Activated B cell treated with CpG ODN at 0.5 μM for 24 hours (primary cell): ENCODE measurements around the gene CADPS. TPM values are rescaled to one million over a fixed set of nuclear protein-coding genes. Genes with fewer than 3 reads are reported as not detected.

Experiments used
- ATAC-seq: fragments of 200-7000 bp; cut with Tn5 transposase; one replicate; pipeline ENCODE4 v1.10.0; 2021; ENCODE audit warnings: low read depth, mild to moderate bottlenecking, moderate library complexity
- CTCF ChIA-PET: fragments of 350-600 bp; sonication (Branson Sonifier 250); formaldehyde crosslinking; loops from one replicate; lab custom pipeline; 2021; ENCODE audit warnings: antibody characterized with exemption; lab: Charles Lee
- POLR2A ChIA-PET: fragments of 350-600 bp; sonication (Branson Sonifier 250); formaldehyde crosslinking; loops from one replicate; lab custom pipeline; 2021; ENCODE audit warnings: antibody characterized with exemption; lab: Charles Lee
- DNase-seq: peaks from one replicate; pipeline ENCODE4 v3.0.0; 2022
- H3K27ac Mint-ChIP-seq: one replicate; pipeline ENCODE4 v1.8.0; 2020; ENCODE audit warnings: mixed read lengths
- H3K27me3 Mint-ChIP-seq: one replicate; pipeline ENCODE4 v1.8.0; 2021; ENCODE audit warnings: mixed read lengths
- H3K36me3 Mint-ChIP-seq: one replicate; pipeline ENCODE4 v1.8.0; 2021; ENCODE audit warnings: low read depth, mixed read lengths
- H3K4me1 Mint-ChIP-seq: one replicate; pipeline ENCODE4 v1.8.0; 2021; ENCODE audit warnings: mixed read lengths
- H3K4me3 Mint-ChIP-seq: one replicate; pipeline ENCODE4 v1.8.0; 2020; ENCODE audit warnings: mild to moderate bottlenecking, mixed read lengths
- H3K9me3 Mint-ChIP-seq: one replicate; pipeline ENCODE4 v1.8.0; 2020; ENCODE audit warnings: mixed read lengths
- intact Hi-C: fragments of 100-400 bp; cut with micrococcal nuclease; formaldehyde crosslinking; loops from one replicate; pipeline ENCODE4 v1.15.1; 2024
- total RNA-seq: library from RNA; stranded (reverse); gene quantifications from 2 replicates; pipeline ENCODE4 v1.2.3, GENCODE V29; 2022
- TF ChIP-seq, protein P1 (sequence below): fragments of 200-600 bp; IDR thresholded peaks from one replicate; pipeline ENCODE4 v1.8.0; 2022; ENCODE audit warnings: antibody characterized with exemption, mild to moderate bottlenecking

The CADPS gene
- total RNA-seq, 1 donor from 2014 or later = not detected

DNA sequence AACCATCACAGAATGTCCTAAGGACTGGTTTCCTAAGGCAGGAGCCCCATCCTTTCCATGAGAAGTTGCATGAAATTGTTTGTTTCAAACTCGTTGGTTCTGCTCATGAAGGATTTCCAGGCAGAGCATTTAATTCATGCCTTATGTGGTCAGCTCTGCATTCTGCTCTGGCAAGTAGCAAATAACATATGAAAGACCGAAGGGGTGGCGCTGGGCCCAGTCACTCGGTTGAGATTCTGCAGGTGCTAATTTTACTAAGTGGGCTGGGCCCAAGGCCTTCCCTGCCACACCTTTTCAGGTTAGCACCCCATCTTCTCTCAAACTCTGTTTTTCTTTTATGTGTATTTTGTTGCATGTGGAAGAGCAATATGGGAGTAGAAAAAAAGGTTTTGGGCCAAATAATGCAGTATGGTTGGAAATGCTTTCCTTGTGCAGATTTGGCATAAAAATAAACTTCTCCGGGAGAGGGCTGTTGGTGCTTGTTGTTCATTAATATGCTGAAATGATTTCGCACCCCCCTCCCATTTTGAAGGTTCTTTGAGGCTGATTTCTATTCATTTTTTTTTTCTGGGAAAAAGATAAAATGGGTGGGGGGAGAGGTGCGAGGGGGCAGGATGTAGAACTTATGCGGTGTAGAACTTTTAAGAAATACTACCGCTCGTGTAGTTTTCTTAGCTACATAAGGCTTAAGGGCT, 318.9 kb downstream of the CADPS start:
- H3K27me3 Mint-ChIP-seq = no peaks in the 10 kb centered on the region

DNA sequence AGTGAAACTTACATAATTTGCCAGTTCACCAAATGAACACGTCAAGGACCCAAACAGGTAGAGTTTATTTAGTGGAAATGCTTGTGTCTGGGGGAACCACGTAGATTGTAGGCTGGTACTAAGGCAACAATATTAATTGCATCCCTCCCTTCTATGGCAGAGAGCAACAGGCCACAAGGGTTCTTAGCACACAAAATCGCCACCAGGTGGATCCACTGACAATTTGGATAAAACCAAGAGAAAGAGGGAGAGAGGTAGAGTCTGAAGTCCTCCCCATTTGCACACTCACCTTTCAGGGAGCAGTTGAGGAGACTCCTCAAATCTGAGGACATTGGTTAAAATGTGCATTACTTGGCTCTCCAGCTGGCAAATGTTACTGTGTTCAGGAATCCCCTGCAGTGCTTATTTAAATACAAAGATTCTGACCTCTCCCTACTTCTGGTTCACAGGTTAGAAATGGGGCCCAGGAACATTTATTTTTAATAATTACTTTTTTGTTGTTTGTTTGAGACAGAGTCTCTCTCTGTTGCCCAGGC, 320.9 kb downstream of the CADPS start:
- no peaks in the 10 kb centered on the region for H3K27me3 Mint-ChIP-seq
- POLR2A ChIA-PET = no interaction called here
- intact Hi-C loops = no loop called here
- TF ChIP-seq, protein P1, sequence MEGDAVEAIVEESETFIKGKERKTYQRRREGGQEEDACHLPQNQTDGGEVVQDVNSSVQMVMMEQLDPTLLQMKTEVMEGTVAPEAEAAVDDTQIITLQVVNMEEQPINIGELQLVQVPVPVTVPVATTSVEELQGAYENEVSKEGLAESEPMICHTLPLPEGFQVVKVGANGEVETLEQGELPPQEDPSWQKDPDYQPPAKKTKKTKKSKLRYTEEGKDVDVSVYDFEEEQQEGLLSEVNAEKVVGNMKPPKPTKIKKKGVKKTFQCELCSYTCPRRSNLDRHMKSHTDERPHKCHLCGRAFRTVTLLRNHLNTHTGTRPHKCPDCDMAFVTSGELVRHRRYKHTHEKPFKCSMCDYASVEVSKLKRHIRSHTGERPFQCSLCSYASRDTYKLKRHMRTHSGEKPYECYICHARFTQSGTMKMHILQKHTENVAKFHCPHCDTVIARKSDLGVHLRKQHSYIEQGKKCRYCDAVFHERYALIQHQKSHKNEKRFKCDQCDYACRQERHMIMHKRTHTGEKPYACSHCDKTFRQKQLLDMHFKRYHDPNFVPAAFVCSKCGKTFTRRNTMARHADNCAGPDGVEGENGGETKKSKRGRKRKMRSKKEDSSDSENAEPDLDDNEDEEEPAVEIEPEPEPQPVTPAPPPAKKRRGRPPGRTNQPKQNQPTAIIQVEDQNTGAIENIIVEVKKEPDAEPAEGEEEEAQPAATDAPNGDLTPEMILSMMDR = no peak
- no peaks in the 10 kb centered on the region for H3K4me1 Mint-ChIP-seq
- H3K9me3 Mint-ChIP-seq = no peaks in the 10 kb centered on the region
- H3K27ac Mint-ChIP-seq = no peak overlapping the region
- ATAC-seq = no peak
- CTCF ChIA-PET = no interaction called here
- DNase-seq = no peak
- H3K36me3 Mint-ChIP-seq = no peaks in the 10 kb centered on the region
- no peak overlapping the region for H3K4me3 Mint-ChIP-seq

More for the DNA sequence above, 318.9 kb downstream of the CADPS start:
- DNase-seq = no peak
- ChIA-PET POLR2A (no interaction called here), CTCF (no interaction called here)
- H3K4me3 Mint-ChIP-seq = no peak overlapping the region
- no peaks in the 10 kb centered on the region for H3K9me3 Mint-ChIP-seq
- intact Hi-C loops = loop anchor here (5.0 kb wide), 1 partner anchor 224 kb away; no protein-coding TSS in a partner anchor
- ATAC-seq = no peak
- H3K27ac Mint-ChIP-seq = no peak overlapping the region
- TF ChIP-seq, protein P1 = no peak
- no peaks in the 10 kb centered on the region for H3K36me3 Mint-ChIP-seq
- H3K4me1 Mint-ChIP-seq = no peaks in the 10 kb centered on the region

DNA sequence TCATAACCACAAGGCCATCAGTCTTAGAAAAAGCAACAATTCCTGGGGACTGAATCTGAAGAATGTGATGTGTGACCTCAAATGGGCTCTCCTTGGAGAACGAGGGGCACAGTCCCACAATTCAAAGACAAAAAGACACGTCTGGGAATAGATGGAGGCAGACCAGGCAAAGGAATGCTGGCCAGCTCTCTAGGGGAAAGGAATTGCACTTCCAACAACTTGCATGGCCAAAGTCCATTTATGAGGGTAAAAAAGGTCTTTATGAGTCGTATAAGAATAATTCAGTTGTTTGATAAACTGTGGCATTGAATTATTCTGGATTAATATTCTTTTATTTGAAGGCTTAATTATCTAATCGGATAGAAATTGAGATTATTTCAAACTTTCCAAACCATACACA, 321.4 kb downstream of the CADPS start:
- TF ChIP-seq, protein P1 = no peak
- no peak for DNase-seq
- intact Hi-C loops = no loop called here
- Mint-ChIP-seq H3K27ac (no peak overlapping the region), H3K36me3 (no peaks in the 10 kb centered on the region), H3K9me3 (no peaks in the 10 kb centered on the region), H3K4me1 (no peaks in the 10 kb centered on the region), H3K4me3 (no peak overlapping the region), H3K27me3 (no peaks in the 10 kb centered on the region)
- no peak for ATAC-seq
- POLR2A ChIA-PET = no interaction called here
- CTCF ChIA-PET = no interaction called here

DNA sequence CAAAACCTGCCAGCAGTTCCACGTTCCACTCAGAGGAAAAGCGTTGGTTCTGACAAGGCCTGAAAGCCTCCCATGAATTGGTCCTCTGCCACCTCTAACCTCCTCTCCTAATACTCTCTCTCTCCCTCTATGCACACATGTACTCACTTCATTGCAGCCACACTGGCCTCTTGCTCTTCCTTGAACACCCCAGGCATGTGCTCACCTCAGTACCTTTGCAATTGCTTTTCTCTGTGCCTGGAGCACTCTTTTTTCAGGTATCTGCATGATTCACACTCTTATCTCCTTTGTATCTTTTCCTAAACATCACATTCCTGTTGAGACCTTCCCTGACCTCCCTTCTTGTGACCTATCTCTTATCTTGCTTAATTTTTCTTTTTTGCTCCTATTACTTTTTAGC, 323.7 kb downstream of the CADPS start:
- intact Hi-C loops = no loop called here
- DNase-seq (no peak), ATAC-seq (no peak)
- POLR2A ChIA-PET = no interaction called here
- Mint-ChIP-seq H3K4me3 (no peak overlapping the region), H3K27ac (no peak overlapping the region), H3K36me3 (no peaks in the 10 kb centered on the region), H3K4me1 (no peaks in the 10 kb centered on the region), H3K27me3 (no peaks in the 10 kb centered on the region), H3K9me3 (no peaks in the 10 kb centered on the region)
- TF ChIP-seq, protein P1 = no peak
- CTCF ChIA-PET = no interaction called here

DNA sequence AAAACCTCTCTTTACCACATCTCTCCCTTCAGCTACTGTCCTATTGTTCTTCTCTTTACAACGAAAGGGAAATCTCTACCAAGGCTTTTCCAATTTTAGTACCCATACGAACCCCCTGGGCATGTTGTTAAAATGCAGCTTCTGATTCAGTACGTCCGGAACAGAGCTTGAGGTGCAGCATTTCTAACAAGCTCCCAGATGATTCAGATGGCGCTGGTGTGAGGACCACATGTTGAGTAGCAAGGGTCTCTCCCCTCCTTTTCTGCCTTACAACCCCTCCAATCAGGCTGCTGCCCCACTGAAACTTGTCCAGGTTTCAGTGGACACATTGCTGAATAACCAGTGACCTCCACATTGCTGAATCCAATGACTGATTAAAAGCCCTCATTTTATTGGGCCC, 324.8 kb downstream of the CADPS start:
- DNase-seq = no peak
- Mint-ChIP-seq H3K9me3 (no peaks in the 10 kb centered on the region), H3K27ac (no peak overlapping the region), H3K36me3 (no peaks in the 10 kb centered on the region), H3K4me3 (no peak overlapping the region), H3K4me1 (no peaks in the 10 kb centered on the region), H3K27me3 (peaks cover 3% of the 10 kb centered on the region)
- CTCF ChIA-PET = no interaction called here
- TF ChIP-seq, protein P1 = no peak
- ATAC-seq = no peak
- POLR2A ChIA-PET = no interaction called here
- intact Hi-C loops = no loop called here
